Urothelium cell line (cell line): ENCODE measurements around the gene SATB2.

ENCODE experiments used
- DNase-seq: peaks from one replicate; pipeline ENCODE4 v3.0.0; 2011; ENCODE audit warnings: low spot score, mixed read lengths
- FAIRE-seq: peaks from 2 replicates; lab custom pipeline; 2011; peaks lifted over from hg19 to GRCh38; lab: Jason Lieb, UNC

The SATB2 gene

GRCh38 chr2:199336546-199336945 is 121.2 kb downstream of the SATB2 start:
- DNase-seq = no peak
- FAIRE-seq = no peak

GRCh38 chr2:199335502-199335901 is 122.2 kb downstream of the SATB2 start:
- FAIRE-seq (no peak), DNase-seq (no peak)

DNA sequence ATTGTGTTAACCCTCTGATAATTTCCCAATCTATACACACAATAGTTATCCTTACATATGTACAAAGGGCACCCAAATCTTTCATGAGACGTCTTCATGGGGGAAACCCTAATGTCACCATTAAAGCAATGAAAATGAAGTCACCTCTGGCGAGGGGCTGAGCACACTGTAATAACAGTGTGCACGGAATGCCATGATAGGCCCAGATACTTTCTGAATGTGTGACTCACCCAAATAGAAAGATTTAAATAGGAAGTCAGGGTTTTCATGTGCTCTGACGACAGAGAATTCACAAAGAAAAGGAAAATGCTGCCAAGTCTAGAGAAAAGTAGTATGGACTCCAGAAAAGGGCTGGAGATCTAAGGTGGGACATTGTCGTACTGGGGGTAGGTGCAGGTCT is 128.3 kb downstream of the SATB2 start:
- FAIRE-seq (no peak), DNase-seq (no peak)

DNA sequence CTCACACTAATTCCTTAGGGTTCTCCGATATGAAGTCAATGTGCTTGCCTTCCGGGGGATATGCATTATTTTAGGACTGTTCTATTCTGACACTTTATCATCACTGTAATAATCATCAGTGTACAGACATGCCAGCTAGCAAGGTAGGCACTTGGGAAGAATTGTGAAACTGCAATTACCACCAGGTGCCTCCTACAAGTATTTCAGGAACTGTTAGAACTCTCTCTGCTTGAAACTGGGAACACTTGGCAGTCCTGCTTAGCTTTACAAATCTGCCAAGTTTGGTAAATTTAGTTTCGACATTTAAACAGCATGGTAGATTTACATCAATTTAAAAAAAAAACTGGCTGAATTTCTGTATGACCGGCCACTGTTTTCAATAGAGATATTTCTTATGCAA is 128.7 kb downstream of the SATB2 start:
- no peak for FAIRE-seq

DNA sequence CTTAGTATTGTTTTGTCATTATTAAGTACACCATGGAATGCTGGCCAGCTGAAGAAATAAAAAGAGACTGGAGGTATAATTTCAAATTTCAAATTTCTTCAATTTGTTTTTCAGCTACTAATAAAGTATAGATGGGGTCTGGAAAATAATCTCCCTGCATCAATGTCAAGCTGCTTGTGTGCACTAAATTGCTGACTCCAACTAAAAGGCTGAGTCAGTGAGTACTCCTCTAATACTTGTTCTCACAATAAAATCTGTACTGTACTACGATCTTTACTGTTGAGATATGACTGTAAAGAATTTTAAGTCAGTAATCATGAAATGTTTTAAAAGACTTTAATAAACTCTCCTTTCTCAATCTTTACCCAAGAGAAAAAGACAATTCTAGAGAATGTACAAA is 131.9 kb downstream of the SATB2 start:
- DNase-seq (no peak), FAIRE-seq (no peak)

More for the DNA sequence above, 128.7 kb downstream of the SATB2 start:
- DNase-seq = no peak

DNA sequence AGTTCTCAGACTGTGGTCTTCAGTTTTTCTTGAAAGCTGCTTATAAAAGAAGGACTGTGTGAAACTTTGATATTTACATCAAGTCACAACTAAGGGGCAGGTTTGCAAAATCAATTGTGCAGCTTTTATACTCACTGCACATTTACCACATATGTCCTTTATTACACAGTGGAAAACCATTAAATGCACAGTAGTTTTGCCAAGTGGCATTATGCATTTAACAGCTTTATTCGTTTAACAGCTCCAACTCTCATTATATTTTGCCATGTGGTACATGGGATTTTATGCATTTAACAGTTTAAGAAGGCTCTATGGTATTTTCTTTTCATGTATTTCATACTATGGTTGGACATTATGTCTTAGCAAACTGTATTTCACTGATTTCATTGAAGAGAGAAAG is 135.6 kb downstream of the SATB2 start:
- no peak for DNase-seq
- no peak for FAIRE-seq

DNA sequence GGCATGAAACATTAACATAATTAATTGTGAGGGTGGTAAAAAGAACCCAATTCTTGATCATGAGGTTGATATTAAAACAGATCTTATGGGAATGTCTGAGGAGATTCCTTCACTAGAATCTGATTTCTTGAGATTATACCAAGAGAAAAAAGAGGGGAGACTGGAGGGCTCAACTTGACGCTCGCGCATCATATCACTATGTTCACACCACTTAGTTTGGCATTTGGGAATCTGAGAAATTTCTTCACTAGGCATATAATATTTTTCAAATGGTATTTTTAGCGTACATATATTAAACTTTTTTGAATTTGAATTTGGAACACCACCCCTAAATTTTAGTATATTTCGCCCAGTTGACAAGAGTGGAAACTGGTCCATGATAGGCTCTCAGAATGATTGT is 140.1 kb downstream of the SATB2 start:
- no peak for DNase-seq
- FAIRE-seq = no peak

DNA sequence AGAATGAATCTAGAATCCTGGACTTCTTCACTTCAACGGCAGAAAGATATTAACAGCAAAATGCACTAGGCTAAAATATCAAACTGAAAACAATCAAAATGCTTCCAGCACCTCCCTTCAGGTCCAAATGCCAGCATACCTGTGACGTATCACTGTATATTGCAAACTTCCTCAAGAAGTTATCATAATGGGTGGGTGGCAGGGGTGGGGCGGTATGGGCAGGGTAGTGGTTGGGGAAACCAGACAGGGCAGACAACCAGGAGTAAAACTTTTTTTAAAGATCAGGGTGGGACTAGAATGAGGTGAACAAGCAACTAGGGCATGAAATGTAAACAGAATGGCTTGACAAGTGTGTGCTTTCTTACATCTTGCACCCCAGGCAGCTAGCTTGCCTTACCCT is 140.9 kb downstream of the SATB2 start:
- DNase-seq (no peak), FAIRE-seq (no peak)

- FAIRE-seq (no peak), DNase-seq (peak; percentile 6)
These were observed 142.2 kb downstream of the SATB2 start for GRCh38 chr2:199315299-199316179.

- DNase-seq (no peak), FAIRE-seq (no peak)
These were observed 144.8 kb downstream of the SATB2 start for GRCh38 chr2:199312931-199313330.

- FAIRE-seq = no peak
- DNase-seq = no peak
These were observed 146.8 kb downstream of the SATB2 start for GRCh38 chr2:199310771-199311585.

- FAIRE-seq = no peak
- no peak for DNase-seq
These were observed 147.8 kb downstream of the SATB2 start for GRCh38 chr2:199309973-199310372.

GRCh38 chr2:199309411-199309810 is 148.3 kb downstream of the SATB2 start:
- DNase-seq = no peak
- no peak for FAIRE-seq

DNA sequence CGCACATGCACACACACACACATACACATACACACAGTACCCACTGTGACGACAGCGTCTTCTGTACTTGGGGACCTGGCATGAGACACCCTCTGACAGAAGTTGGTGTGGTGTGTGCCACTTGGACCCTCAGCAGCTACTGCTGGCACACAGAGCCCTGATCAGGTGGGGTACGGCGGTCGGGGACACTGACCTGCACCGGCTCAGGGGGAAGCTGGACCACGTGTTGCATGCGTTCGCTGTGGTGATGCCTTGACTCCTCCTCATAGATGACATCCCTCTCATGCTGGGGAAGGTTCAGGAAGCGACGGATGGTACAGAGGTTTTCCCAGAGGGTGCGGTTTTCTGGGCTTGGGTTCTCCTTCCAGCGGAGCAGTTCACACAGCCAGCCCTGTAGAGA is 149.2 kb downstream of the SATB2 start:
- FAIRE-seq = no peak
- no peak for DNase-seq

DNA sequence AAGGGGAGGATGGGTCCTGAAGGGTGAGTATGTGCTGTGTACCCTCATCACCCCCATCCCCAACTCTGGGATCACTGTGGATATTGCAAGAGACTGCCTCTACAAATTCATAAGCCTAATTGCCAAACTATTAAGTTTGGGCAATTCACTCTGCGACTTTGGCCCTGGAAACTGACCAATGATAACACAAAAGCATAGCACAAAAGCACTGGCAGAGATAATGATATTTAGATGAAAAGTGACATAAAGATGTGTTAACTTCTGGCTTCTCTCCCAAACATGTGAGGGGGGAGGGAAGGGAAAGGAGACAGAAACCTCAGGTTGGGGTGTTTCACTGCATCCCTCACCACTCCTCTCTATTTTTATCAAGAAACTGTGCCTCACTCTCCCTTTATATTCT is 150.3 kb downstream of the SATB2 start:
- FAIRE-seq (no peak), DNase-seq (no peak)

GRCh38 chr2:199306116-199306515 is 151.6 kb downstream of the SATB2 start:
- FAIRE-seq (no peak), DNase-seq (no peak)

- no peak for FAIRE-seq
- DNase-seq = peak; percentile 71
These were observed 154.0 kb downstream of the SATB2 start for GRCh38 chr2:199303728-199304177.

GRCh38 chr2:199302851-199303250 is 154.9 kb downstream of the SATB2 start:
- FAIRE-seq = no peak
- DNase-seq = no peak

DNA sequence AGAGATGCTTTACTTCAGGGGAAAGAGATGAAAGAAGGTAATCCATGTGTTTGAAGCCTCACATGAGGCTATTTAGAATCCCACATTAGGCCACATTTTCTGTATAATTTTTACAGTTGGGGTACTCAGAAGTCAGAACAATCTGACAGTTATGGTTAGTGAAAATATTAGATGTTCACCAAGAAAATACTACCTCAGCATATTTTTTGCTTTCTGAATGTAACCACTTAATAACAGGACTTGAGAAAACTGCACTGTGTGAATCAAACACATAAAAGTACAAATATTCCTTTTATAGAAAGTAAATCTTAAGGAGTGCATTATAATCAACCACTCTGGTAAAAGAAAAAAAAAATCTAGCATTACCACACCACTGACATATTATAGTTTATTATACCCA is 169.3 kb downstream of the SATB2 start:
- DNase-seq (no peak), FAIRE-seq (no peak)

GRCh38 chr2:199282309-199282708 is 175.4 kb downstream of the SATB2 start:
- DNase-seq (no peak), FAIRE-seq (no peak)

GRCh38 chr2:199279146-199279545 is 178.6 kb downstream of the SATB2 start:
- DNase-seq (no peak), FAIRE-seq (no peak)

DNA sequence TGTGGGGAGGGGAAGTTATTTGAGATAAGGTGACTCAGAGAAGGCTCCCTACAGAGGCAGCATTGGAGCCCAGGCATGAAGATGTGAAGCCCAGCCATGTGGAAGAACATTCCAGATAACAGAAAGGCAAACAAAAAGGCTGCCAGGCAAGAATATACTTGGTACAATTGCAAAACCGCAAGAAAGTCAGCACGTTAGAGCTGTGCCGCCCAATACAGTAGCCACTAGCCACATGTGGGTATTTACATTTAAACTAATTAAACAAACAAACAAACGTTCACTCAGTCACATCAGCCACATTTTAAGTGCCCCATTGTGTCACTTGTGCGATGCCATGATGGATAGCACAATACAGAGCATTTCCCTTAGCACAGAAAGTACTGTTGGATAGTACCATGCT is 179.6 kb downstream of the SATB2 start:
- FAIRE-seq = no peak
- DNase-seq = no peak
